Thymus (tissue), 11 donors: Measurements from ENCODE around the gene LRP4. TPM values are rescaled to one million over a fixed set of nuclear protein-coding genes. Genes with fewer than 3 reads are reported as not detected.

ENCODE experiments used
- DNase-seq, 9 donors: peaks; one replicate each; pipeline ENCODE4 v3.0.0-alpha.2; 2013; ENCODE audit warnings: low spot score in 9 of 9, low read depth in 6 of 9, missing footprints in 1 of 9
- H3K27ac ChIP-seq, 2 donors: one replicate each; pipeline ENCODE4 v1.5.1; 2013; ENCODE audit warnings: control low read depth in 1 of 2, low read depth in 1 of 2, low read length in 1 of 2, mild to moderate bottlenecking in 1 of 2, moderate library complexity in 1 of 2
- H3K27me3 ChIP-seq, 2 donors: one replicate each; pipeline ENCODE4 v1.5.1; 2013; ENCODE audit warnings: low read length in 1 of 2; ENCODE audit not compliant: control insufficient read depth in 2 of 2, insufficient read depth in 1 of 2
- H3K36me3 ChIP-seq, 2 donors: one replicate each; pipeline ENCODE4 v1.5.1; 2013; ENCODE audit warnings: low read length in 1 of 2, mild to moderate bottlenecking in 1 of 2, moderate library complexity in 1 of 2; ENCODE audit not compliant: control insufficient read depth in 2 of 2, insufficient read depth in 2 of 2
- H3K4me1 ChIP-seq, 2 donors: one replicate each; pipeline ENCODE4 v1.5.1; 2013; ENCODE audit warnings: low read length in 2 of 2; ENCODE audit not compliant: control insufficient read depth in 2 of 2, insufficient read depth in 2 of 2
- H3K4me3 ChIP-seq, 2 donors: one replicate each; pipeline ENCODE4 v1.5.1; 2013; ENCODE audit warnings: low read length in 2 of 2, control low read depth in 1 of 2, mild to moderate bottlenecking in 1 of 2
- H3K9me3 ChIP-seq, 2 donors: one replicate each; pipeline ENCODE4 v1.5.1; 2013; ENCODE audit warnings: low read length in 1 of 2, mild to moderate bottlenecking in 1 of 2; ENCODE audit not compliant: control insufficient read depth in 2 of 2, insufficient read depth in 1 of 2
- WGBS: extraction: QIAGEN DNeasy Blood & Tissue Kit; methylation state at CpG from one replicate; pipeline ENCODE4 v1.1.7; 2013; 5-methylcytosine and 5-hydroxymethylcytosine counted together
- polyA plus RNA-seq: library from polyadenylated mRNA; stranded (reverse); fragments of 200-250 nt; gene quantifications from one replicate; pipeline ENCODE4 v1.2.3, GENCODE V29; 2013
- total RNA-seq: library from RNA; stranded (reverse); fragments of 120-200 nt; gene quantifications from one replicate; pipeline ENCODE4 v1.2.4, GENCODE V29; 2013
- donor health status: healthy.

The LRP4 gene
- total and polyA plus RNA-seq, 2 donors = 1.8 to 5.2 TPM

- Histone ChIP-seq H3K27me3 (no peaks in the 10 kb centered on the region), H3K4me1 (no peaks in the 10 kb centered on the region), H3K9me3 (no peaks in the 10 kb centered on the region), H3K4me3 (no peak overlapping the region), H3K36me3 (no peaks in the 10 kb centered on the region), H3K27ac (no peak overlapping the region)
- no peak for DNase-seq
- 54% methylated on average over 2 of the region's 2 CpGs for WGBS
Measured at GRCh38 chr11:46952553-46952952, 34.2 kb upstream of the LRP4 start.

DNA sequence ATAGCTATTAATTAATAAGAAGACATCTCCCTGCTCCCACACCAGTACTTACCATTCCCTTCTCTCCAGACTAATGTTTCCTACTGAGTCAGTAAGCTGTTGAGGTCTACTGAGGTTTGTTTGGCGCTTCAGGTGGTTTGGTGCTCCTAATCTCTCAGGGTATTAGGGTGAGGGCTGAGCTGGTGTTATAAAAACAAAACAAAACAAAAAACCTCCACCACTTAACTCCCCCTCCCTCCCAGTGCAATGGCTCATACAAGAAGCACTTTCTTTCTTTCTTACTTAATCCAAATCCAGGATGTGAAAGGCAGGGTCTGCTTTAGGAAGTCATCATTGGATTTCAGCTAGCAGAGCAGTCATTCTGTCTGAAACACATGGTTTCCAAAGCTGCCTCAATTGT lies 33.5 kb upstream of the LRP4 start:
- Histone ChIP-seq H3K27me3 (no peaks in the 10 kb centered on the region), H3K27ac (no peak overlapping the region), H3K4me3 (no peak overlapping the region), H3K4me1 (no peaks in the 10 kb centered on the region), H3K36me3 (no peaks in the 10 kb centered on the region), H3K9me3 (no peaks in the 10 kb centered on the region)
- DNase-seq = no peak
- WGBS = 100% methylated on average over 1 of the region's 1 CpG

DNA sequence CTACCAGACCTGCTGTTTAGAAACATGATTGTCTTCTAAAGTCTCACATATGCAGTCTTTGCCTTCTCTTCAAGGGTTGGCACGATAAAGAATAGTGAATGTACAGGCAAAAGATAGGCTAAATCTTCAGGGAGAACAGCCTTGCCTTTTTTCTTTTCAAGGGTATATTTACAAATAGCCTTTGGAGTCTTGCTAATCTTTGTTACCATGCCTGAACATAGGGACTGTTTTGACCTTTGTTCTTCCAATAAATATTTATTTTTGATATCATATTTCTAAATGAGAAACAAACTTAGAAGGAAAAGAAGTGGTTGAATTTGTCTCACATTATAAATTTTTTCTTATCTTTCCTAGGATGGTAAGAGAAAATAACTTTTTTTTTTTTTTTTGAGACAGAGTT lies 30.9 kb upstream of the LRP4 start:
- no peaks in the 10 kb centered on the region for H3K4me1 ChIP-seq
- no peak overlapping the region for H3K27ac ChIP-seq
- H3K9me3 ChIP-seq = no peaks in the 10 kb centered on the region
- H3K4me3 ChIP-seq = no peak overlapping the region
- no peak for DNase-seq
- no peaks in the 10 kb centered on the region for H3K27me3 ChIP-seq
- H3K36me3 ChIP-seq = no peaks in the 10 kb centered on the region
- 98% methylated on average over 1 of the region's 1 CpG for WGBS

- Histone ChIP-seq H3K9me3 (no peaks in the 10 kb centered on the region), H3K27ac (no peak overlapping the region), H3K4me1 (no peaks in the 10 kb centered on the region), H3K4me3 (no peak overlapping the region), H3K36me3 (no peaks in the 10 kb centered on the region), H3K27me3 (no peaks in the 10 kb centered on the region)
- DNase-seq = no peak
- WGBS = 96% methylated on average over 4 of the region's 4 CpGs
Measured at GRCh38 chr11:46948378-46949131, 30.2 kb upstream of the LRP4 start.

DNA sequence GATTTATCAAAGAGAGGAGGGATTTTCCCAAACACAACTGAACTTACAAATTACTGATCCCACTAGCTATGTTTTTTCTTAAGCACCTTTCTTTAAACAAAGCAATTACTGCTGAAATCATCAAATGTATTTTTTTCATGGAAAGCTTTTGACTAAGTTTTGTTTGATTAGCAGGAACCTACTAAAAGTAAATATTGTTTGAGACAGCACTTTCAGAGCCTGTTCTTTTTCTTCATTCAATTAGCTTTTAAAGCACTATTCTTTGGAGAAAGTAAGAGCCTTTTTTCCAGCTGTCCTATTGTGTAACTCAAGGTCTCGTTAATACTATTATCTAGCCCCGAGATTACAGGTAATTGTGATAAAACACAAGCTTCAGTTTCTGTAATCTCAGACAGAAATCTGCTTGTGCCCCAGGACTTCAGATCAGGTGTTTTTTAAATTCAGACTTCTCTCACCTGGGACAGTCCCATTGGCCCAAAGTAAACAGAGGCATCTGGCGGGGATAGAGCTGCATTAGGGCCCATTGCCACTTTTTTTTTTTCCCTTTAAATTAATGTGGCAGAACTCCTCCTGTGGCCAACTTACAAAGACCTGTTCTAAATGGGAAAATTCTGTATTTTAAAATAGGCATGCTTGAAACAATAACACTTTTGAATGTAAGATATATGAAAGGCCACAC lies 29.2 kb upstream of the LRP4 start:
- Histone ChIP-seq H3K4me1 (no peaks in the 10 kb centered on the region), H3K27ac (no peak overlapping the region), H3K36me3 (no peaks in the 10 kb centered on the region), H3K27me3 (no peaks in the 10 kb centered on the region), H3K4me3 (no peak overlapping the region), H3K9me3 (no peaks in the 10 kb centered on the region)
- DNase-seq = no peak
- WGBS = 95% methylated on average over 3 of the region's 3 CpGs

DNA sequence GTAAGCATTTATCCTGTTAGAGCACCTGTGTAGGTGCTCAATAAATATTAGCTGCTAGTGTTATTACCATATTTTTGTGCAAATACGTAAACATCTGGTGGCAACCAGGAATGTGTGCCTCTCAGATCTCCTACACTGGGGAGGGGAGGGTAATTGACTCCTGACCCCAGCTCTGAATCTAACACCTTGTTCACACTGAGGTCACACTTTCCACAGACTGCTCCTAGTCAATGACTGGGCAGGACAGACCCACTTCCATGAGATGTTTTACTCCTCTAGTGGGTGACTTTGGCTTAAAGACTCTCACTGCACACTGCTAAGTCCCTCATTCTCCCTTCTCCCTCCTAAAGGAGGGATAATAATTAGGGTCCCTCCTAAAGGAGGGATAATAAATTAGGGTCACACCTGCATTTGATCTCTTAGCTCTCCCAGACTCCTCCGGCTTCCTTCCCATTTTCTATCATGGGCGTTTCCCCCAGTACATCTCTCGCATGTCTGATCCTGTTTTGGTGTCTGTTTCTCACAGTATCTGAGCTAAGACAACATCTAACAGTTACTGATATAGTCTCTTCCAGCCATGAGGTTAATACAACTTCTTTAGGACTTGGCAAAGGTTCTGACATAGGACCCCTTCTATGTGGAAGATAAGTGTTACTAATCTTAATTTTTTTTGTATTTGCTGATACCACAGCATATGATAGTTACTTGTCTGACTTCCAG lies 26.2 kb upstream of the LRP4 start:
- 91% methylated on average over 4 of the region's 4 CpGs for WGBS
- no peak overlapping the region for H3K4me3 ChIP-seq
- DNase-seq = no peak
- no peaks in the 10 kb centered on the region for H3K4me1 ChIP-seq
- H3K36me3 ChIP-seq = no peaks in the 10 kb centered on the region
- H3K27me3 ChIP-seq = no peaks in the 10 kb centered on the region
- H3K27ac ChIP-seq = no peak overlapping the region
- no peaks in the 10 kb centered on the region for H3K9me3 ChIP-seq

GRCh38 chr11:46942172-46942571 lies 23.8 kb upstream of the LRP4 start:
- Histone ChIP-seq H3K9me3 (no peaks in the 10 kb centered on the region), H3K4me1 (peaks cover 0 to 1% of the 10 kb centered on the region in 2 donors), H3K27ac (no peak overlapping the region), H3K36me3 (no peaks in the 10 kb centered on the region), H3K4me3 (no peak overlapping the region), H3K27me3 (no peaks in the 10 kb centered on the region)
- no peak for DNase-seq
- WGBS = 98% methylated on average over 6 of the region's 6 CpGs

- WGBS = 25% methylated on average over 41 of the region's 41 CpGs
- Histone ChIP-seq H3K9me3 (no peaks in the 10 kb centered on the region), H3K27ac (peak within 1 kb of the TSS in 1 of 2 donors; percentile 10), H3K27me3 (no peaks in the 10 kb centered on the region), H3K4me3 (peak within 1 kb of the TSS; percentile 66 to 71), H3K36me3 (no peaks in the 10 kb centered on the region), H3K4me1 (peaks cover 3 to 10% of the 10 kb centered on the region in 2 donors)
- peak; percentile 81 to 95 (median 89) for DNase-seq
Measured at GRCh38 chr11:46936138-46937110, 18.1 kb upstream of the LRP4 start, which contains the start of gene CSTPP1. CSTPP1 (plus strand) TSS chr11:46936761; CDS start chr11:46936806, 45 bp downstream.
